HepG2 (cell line): ENCODE measurements around the gene F7. TPM values are rescaled to one million over a fixed set of nuclear protein-coding genes. Genes with fewer than 3 reads are reported as not detected.
A peak's percentile ranks its signal among the peaks of the same experiment; 100 is the strongest.

Experiments used
- AHR ChIP-seq: IDR thresholded peaks from 2 replicates; pipeline ENCODE4 v1.6.1; 2018; ENCODE audit warnings: missing genetic modification reagents, missing compliant biosample characterization
- AKAP8 ChIP-seq: sonication (generic); formaldehyde crosslinking; IDR thresholded peaks from 2 replicates; pipeline ENCODE4 v1.5.1; 2020; ENCODE audit warnings: mild to moderate bottlenecking, missing genetic modification reagents
- MIXL1 ChIP-seq: IDR thresholded peaks from 2 replicates; pipeline ENCODE4 v1.6.1; 2016
- SMAD3 ChIP-seq: sonication (generic); formaldehyde crosslinking; IDR thresholded peaks from 2 replicates; pipeline ENCODE4 v1.4.0; 2020; ENCODE audit warnings: missing genetic modification reagents
- THAP11 ChIP-seq: IDR thresholded peaks from 2 replicates; pipeline ENCODE4 v1.6.1; 2016; ENCODE audit warnings: missing biosample characterization, missing genetic modification reagents
- U2AF1 ChIP-seq: fragments of 200-400 bp; formaldehyde crosslinking; optimal IDR thresholded peaks from 2 replicates; pipeline ENCODE3; 2017; ENCODE audit warnings: mild to moderate bottlenecking, low read depth, low read length
- ZFY ChIP-seq: sonication (generic); formaldehyde crosslinking; IDR thresholded peaks from 2 replicates; pipeline ENCODE4 v1.4.0; 2020; ENCODE audit warnings: missing genetic modification reagents
- ZNF138 ChIP-seq: sonication (generic); formaldehyde crosslinking; IDR thresholded peaks from 2 replicates; pipeline ENCODE4 v1.5.0; 2020; ENCODE audit warnings: mild to moderate bottlenecking, low read depth, missing genetic modification reagents
- ZNF333 ChIP-seq: sonication (generic); formaldehyde crosslinking; IDR thresholded peaks from 2 replicates; pipeline ENCODE4 v1.4.0; 2020; ENCODE audit warnings: mild to moderate bottlenecking, missing genetic modification reagents, borderline replicate concordance
- ZNF670 ChIP-seq: sonication (generic); formaldehyde crosslinking; IDR thresholded peaks from 2 replicates; pipeline ENCODE4 v1.8.0; 2022; ENCODE audit warnings: mild to moderate bottlenecking, missing genetic modification reagents, borderline replicate concordance
- polyA plus RNA-seq, 8 experiments: library from polyadenylated mRNA; depleted of rRNA in 3 of 8; stranded (reverse) in 7 of 8; unstranded in 1 of 8; fragments of >200 nt; fragmentation: Illumina TruSeq in 4 of 8; extraction: Trizol in 4 of 8; gene quantifications; 2 replicates each; pipeline versions ENCODE4 v1.2.1 to v1.2.3, GENCODE V29; 2011 to 2016; ENCODE audit warnings: low read depth in 4 of 8, missing spikeins in 1 of 8, mixed read lengths in 1 of 8; ENCODE audit not compliant: insufficient read depth in 1 of 8
- total RNA-seq, 5 experiments: library from RNA; depleted of rRNA; stranded (reverse); fragments of >200 nt; fragmentation: Illumina TruSeq; extraction: Trizol; gene quantifications; 2 replicates each; pipeline ENCODE4 v1.2.3, GENCODE V29; 2016; ENCODE audit warnings: low read depth in 1 of 5
- TF ChIP-seq, protein P1 (sequence below): sonication (generic); formaldehyde crosslinking; IDR thresholded peaks from 2 replicates; pipeline ENCODE4 v1.4.0; 2020; ENCODE audit warnings: mild to moderate bottlenecking, missing genetic modification reagents
- TF ChIP-seq, protein P2 (sequence below): sonication (generic); formaldehyde crosslinking; IDR thresholded peaks from 2 replicates; pipeline ENCODE4 v1.8.0; 2022; ENCODE audit warnings: missing genetic modification reagents, mild to moderate bottlenecking, borderline replicate concordance
- TF ChIP-seq, protein P3 (sequence below), 2 experiments: sonication (generic) in 1 of 2; formaldehyde crosslinking in 1 of 2; IDR thresholded peaks; 2 replicates each; pipeline versions ENCODE4 v1.4.0 to v1.6.1; 2016 to 2020; ENCODE audit warnings: borderline replicate concordance in 1 of 2, low read depth in 1 of 2, mild to moderate bottlenecking in 1 of 2, missing genetic modification reagents in 1 of 2
- TF ChIP-seq, protein P4 (sequence below): sonication (generic); formaldehyde crosslinking; IDR thresholded peaks from 2 replicates; pipeline ENCODE4 v1.4.0; 2020; ENCODE audit warnings: missing genetic modification reagents

Gene F7
- total and polyA plus RNA-seq, 2 of the 13 experiments (the other 11 are each of a cell fraction or from before 2014, with no cell fraction given), result 12.6 to 26.5 TPM

DNA sequence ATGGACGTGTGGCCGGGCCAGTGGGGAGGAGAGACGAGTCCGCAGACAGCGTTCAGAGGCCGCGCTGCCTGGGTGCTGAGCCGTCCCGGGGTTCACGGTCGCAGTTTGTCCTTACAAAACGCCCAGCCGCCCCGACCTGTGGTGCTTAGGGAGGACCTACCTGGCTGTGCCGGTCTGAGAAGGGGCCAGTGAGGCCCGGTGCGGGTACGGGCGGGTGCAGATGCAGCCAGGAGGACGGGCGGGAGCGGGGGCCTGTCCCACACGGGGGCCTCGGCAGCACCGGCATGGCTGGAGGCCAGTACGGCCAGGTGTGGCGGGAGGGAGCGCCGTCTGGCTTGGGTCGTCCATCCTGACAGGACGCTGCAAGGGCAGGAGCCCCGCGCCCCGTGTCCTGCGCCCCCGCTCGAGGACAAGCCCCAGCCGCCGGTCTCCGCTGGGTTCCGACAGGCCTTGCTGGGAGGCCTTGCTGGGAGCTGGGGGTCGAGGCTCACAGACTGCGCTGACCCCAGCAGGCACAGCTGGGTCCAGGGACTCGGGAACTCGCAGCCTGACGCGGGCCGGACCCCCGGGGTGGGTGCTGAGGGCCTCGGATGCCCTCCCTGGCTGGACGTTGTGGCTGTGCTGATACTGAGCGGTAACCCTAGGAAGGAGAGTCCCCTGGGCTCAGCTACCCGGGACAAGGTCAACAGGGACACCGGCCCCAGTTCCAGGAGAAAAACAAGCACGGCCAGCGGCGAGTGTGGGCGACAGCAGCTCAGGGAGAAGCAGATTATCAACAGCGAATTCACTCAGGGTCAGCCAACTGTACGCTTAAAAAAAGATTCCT, 47.6 kb downstream of the F7 start (continued):
- TF ChIP-seq, protein P1, sequence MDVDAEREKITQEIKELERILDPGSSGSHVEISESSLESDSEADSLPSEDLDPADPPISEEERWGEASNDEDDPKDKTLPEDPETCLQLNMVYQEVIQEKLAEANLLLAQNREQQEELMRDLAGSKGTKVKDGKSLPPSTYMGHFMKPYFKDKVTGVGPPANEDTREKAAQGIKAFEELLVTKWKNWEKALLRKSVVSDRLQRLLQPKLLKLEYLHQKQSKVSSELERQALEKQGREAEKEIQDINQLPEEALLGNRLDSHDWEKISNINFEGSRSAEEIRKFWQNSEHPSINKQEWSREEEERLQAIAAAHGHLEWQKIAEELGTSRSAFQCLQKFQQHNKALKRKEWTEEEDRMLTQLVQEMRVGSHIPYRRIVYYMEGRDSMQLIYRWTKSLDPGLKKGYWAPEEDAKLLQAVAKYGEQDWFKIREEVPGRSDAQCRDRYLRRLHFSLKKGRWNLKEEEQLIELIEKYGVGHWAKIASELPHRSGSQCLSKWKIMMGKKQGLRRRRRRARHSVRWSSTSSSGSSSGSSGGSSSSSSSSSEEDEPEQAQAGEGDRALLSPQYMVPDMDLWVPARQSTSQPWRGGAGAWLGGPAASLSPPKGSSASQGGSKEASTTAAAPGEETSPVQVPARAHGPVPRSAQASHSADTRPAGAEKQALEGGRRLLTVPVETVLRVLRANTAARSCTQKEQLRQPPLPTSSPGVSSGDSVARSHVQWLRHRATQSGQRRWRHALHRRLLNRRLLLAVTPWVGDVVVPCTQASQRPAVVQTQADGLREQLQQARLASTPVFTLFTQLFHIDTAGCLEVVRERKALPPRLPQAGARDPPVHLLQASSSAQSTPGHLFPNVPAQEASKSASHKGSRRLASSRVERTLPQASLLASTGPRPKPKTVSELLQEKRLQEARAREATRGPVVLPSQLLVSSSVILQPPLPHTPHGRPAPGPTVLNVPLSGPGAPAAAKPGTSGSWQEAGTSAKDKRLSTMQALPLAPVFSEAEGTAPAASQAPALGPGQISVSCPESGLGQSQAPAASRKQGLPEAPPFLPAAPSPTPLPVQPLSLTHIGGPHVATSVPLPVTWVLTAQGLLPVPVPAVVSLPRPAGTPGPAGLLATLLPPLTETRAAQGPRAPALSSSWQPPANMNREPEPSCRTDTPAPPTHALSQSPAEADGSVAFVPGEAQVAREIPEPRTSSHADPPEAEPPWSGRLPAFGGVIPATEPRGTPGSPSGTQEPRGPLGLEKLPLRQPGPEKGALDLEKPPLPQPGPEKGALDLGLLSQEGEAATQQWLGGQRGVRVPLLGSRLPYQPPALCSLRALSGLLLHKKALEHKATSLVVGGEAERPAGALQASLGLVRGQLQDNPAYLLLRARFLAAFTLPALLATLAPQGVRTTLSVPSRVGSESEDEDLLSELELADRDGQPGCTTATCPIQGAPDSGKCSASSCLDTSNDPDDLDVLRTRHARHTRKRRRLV (CRISPR knock-in tag), result 0 out of 2 replicates have a peak, but pooled peaks have one; percentile 77
- TF ChIP-seq U2AF1, result no peak
- TF ChIP-seq AHR (CRISPR knock-in tag), result peak; percentile 7; the same call in 1 of the 2 replicates
- TF ChIP-seq ZNF333 (CRISPR knock-in tag), result peak; percentile 93
- TF ChIP-seq ZFY (CRISPR knock-in tag), result peak; percentile 83
- TF ChIP-seq AKAP8 (CRISPR knock-in tag), result peak; percentile 91
- 0 out of 2 replicates have a peak, but pooled peaks have one; percentile 15 for TF ChIP-seq THAP11 (CRISPR knock-in tag)
- TF ChIP-seq, protein P2, sequence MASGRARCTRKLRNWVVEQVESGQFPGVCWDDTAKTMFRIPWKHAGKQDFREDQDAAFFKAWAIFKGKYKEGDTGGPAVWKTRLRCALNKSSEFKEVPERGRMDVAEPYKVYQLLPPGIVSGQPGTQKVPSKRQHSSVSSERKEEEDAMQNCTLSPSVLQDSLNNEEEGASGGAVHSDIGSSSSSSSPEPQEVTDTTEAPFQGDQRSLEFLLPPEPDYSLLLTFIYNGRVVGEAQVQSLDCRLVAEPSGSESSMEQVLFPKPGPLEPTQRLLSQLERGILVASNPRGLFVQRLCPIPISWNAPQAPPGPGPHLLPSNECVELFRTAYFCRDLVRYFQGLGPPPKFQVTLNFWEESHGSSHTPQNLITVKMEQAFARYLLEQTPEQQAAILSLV, result peak; percentile 89; the same call in 1 of the 2 replicates
- no peak for TF ChIP-seq ZNF670 (CRISPR knock-in tag)
- no peak for TF ChIP-seq MIXL1 (CRISPR knock-in tag)
- TF ChIP-seq, protein P3, sequence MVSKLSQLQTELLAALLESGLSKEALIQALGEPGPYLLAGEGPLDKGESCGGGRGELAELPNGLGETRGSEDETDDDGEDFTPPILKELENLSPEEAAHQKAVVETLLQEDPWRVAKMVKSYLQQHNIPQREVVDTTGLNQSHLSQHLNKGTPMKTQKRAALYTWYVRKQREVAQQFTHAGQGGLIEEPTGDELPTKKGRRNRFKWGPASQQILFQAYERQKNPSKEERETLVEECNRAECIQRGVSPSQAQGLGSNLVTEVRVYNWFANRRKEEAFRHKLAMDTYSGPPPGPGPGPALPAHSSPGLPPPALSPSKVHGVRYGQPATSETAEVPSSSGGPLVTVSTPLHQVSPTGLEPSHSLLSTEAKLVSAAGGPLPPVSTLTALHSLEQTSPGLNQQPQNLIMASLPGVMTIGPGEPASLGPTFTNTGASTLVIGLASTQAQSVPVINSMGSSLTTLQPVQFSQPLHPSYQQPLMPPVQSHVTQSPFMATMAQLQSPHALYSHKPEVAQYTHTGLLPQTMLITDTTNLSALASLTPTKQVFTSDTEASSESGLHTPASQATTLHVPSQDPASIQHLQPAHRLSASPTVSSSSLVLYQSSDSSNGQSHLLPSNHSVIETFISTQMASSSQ (IDR thresholded peaks at IDR 0.05; ENCODE audit: low read depth), result no peak
- TF ChIP-seq, protein P3 (CRISPR knock-in tag; IDR thresholded peaks at IDR 0.05; ENCODE audit: borderline replicate concordance), result peak; percentile 6; the same call in 1 of the 2 replicates
- TF ChIP-seq, protein P4, sequence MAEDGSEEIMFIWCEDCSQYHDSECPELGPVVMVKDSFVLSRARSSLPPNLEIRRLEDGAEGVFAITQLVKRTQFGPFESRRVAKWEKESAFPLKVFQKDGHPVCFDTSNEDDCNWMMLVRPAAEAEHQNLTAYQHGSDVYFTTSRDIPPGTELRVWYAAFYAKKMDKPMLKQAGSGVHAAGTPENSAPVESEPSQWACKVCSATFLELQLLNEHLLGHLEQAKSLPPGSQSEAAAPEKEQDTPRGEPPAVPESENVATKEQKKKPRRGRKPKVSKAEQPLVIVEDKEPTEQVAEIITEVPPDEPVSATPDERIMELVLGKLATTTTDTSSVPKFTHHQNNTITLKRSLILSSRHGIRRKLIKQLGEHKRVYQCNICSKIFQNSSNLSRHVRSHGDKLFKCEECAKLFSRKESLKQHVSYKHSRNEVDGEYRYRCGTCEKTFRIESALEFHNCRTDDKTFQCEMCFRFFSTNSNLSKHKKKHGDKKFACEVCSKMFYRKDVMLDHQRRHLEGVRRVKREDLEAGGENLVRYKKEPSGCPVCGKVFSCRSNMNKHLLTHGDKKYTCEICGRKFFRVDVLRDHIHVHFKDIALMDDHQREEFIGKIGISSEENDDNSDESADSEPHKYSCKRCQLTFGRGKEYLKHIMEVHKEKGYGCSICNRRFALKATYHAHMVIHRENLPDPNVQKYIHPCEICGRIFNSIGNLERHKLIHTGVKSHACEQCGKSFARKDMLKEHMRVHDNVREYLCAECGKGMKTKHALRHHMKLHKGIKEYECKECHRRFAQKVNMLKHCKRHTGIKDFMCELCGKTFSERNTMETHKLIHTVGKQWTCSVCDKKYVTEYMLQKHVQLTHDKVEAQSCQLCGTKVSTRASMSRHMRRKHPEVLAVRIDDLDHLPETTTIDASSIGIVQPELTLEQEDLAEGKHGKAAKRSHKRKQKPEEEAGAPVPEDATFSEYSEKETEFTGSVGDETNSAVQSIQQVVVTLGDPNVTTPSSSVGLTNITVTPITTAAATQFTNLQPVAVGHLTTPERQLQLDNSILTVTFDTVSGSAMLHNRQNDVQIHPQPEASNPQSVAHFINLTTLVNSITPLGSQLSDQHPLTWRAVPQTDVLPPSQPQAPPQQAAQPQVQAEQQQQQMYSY (CRISPR knock-in tag), result no peak
- TF ChIP-seq ZNF138 (CRISPR knock-in tag), result no peak
- TF ChIP-seq SMAD3, result no peak
